C4-2B (cell line): ENCODE measurements around the gene RPL12.

Experiments
- CTCF ChIP-seq: fragments of 450-650 bp; conservative IDR thresholded peaks from 2 replicates; pipeline ENCODE4 v1.5.1; 2017; ENCODE audit warnings: mild to moderate bottlenecking
- ZFX ChIP-seq: fragments of 450-650 bp; IDR thresholded peaks from 2 replicates; pipeline ENCODE4 v1.6.1; 2017

GRCh38 chr9:127403507-127404192 lies 47.6 kb downstream of the RPL12 start:
- TF ChIP-seq CTCF (no peak), ZFX (no peak)
